ENCODE data around the gene NUB1.

The NUB1 gene

GRCh38 chr7:151346470-151346769, 4.8 kb downstream of the NUB1 start:
- no peak for DNase-seq (ENCODE audit: low read depth)

DNA sequence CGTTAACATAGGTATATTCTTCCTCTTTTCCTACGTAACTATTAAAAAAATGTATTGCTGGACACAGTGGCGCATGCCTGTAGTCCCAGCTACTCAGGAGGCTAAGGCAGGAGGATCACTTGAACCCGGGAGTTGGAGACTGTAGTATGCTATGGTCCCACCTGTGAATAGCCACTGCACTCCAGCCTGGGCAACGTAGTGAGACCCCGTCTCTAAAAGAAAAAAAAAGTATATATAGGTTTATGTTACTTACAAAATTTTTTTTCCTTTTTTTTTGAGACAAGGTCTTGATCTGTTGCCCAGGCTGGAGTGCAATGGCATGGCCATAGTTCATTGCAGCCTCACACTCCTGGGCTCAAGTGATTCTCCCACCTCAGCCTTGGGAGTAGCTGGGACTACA, 5.6 kb downstream of the NUB1 start:
- DNase-seq (ENCODE audit: low read depth) = no peak

DNA sequence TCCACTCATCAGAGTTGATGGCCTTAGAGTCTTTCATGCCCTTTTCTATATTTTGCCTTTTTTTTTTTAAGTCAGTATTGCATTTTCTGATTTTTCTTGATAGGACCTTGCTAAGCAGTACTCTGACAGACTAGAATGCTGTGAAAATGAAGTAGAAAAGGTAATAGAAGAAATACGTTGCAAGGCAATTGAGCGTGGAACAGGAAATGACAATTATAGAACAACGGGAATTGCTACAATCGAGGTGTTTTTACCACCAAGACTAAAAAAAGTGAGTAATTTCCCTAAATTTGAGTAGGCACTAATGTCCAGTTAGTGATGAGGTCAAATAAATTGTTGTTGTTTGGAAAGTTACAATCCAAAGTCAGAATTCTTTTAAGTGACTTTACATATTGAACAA, 7.4 kb downstream of the NUB1 start:
- no peak for DNase-seq (ENCODE audit: low read depth)

DNA sequence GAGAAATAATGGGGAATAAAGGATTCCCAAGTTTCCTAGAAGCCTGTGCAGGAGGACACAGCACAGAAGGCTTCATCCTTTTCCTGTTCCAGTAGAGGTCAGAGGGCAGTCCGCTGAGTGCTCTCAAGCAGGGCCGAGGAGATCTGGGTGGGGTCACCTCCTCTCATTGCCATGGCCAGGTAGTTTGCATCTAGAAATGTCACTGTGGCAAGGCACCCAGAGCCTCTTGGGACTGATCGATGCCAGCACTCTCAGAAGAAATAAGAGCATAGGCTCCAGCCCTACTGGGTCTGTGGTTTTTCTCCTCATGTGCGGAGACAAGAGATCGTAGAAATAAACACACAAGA, 7.9 kb downstream of the NUB1 start:
- DNase-seq (ENCODE audit: low read depth) = no peak

DNA sequence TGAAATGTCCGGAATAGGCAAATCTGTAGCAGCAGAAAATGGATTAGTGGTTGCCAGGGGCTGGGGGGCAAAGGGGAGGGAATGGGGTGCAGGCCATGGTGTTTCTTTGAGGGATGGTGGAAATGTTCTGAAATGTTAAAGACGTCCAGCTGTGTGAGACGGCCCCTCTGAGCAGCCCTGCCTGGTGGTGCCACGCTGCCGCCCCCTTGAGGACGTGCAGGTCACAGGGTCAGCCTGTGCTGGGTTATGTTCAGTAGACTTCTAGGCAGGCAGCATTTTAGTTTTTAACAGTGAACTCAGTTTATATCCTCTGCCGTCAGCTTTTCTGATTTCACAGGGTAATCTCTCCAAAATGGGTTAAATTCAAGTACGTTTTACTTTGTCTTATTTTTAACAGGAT, 9.4 kb downstream of the NUB1 start:
- DNase-seq (ENCODE audit: low read depth) = no peak

- no peak for DNase-seq (ENCODE audit: low read depth)
These were observed 10.4 kb downstream of the NUB1 start for GRCh38 chr7:151351967-151352366.

DNA sequence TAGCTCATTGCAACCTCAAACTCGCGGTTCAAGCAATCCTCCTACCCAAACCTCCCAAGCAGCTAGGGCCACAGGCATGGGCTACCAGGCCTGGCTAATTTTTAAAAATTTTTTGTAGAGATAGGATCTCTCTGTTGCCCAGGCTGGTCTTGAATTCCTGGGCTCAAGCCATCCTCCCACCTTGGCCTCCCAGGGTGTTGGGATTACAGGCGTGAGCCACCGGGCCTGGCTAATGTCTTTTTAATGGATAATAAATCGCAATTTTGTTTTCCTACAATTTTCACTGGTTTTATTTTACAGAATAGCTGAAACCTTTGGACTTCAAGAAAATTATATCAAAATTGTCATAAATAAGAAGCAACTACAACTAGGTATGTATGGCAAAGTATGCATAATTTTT, 10.9 kb downstream of the NUB1 start:
- DNase-seq (ENCODE audit: low read depth) = no peak

DNA sequence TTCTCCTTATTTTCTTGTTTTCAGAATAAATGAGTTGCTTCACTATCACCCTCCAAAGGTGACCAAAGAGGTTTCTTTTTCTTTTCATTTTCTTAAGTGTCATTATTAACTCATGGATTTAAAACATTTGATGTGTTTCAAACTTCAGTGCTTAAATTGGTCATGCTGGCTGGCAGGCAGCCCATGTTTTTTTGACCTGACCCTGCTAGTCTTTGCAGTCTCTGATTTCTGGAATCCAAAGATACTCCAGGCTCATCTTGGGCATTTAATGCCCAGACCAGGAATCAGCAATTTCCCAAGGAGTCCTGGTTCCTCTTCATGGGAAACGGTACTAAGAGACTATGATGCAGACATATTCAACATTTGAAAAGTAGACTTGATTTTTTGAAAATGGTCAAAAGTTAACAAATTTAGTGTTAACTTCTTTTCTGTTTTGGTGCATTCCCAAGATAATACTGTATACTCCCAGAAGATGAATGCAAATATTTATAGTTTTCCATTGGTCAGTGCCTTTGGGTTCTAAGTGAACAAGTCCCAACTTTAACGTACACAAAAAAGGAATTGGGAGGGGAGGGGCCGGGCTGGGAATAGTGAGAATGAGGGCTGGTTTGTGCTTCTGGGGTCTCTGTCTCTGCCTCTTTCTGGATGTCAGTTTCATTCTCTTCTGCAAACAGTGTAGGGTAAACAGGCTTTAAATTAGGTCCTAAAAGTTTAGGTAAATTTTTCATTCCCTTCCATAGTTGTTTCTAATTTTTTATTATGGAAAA, 19.8 kb downstream of the NUB1 start:
- no peak for DNase-seq (ENCODE audit: low read depth)

GRCh38 chr7:151363182-151363581, 21.6 kb downstream of the NUB1 start:
- DNase-seq (ENCODE audit: low read depth) = no peak

DNA sequence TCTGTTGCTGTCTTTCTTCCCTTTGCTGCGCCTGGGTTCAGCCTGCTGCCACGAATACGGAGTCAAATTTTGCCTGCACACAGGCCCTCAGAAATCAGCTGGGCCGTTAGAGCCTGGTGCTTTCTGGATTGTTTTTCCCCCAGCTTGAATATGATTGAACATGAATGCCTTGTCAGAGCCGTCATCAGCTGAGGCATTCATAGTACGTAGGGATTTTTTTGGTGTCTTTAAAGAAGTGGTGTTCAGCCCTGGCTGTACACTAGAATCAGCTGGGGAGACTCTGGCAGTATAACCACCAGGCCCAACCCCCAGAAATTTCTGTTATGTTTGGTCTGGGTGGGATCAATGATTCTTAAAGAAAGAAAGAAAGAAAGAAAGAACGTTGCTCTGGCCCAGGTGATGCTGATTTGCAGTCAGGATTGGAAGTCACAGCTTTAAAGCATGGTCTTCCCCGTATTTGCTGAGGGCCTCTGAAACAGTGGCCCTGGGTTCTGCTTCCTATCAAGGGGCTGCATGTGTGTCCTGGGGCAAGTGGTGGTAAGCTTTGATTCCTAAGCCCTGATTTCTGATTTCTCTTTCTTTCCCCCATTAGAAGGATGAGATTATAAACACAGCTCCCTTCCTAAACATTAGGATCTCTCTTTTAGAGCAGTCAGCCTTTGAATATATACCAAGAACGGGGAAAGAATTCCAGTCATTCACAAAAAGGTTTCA, 24.7 kb downstream of the NUB1 start:
- no peak for DNase-seq (ENCODE audit: low read depth)

DNA sequence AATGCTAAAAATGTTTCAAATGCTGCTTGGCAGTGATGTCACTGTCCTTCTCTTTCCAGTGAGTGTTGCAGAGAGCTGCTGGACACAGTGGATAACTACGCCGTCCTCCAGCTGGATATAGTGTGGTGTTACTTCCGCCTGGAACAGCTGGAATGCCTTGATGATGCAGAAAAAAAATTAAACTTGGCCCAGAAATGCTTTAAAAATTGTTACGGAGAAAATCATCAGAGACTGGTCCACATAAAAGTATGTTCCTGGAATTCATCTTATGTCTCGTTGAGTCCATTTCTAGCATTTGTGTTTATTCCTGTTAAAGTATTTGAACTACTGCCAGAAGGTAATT, 25.2 kb downstream of the NUB1 start:
- DNase-seq (ENCODE audit: low read depth) = peak; percentile 65

GRCh38 chr7:151367284-151367683, 25.7 kb downstream of the NUB1 start:
- no peak for DNase-seq (ENCODE audit: low read depth)

DNA sequence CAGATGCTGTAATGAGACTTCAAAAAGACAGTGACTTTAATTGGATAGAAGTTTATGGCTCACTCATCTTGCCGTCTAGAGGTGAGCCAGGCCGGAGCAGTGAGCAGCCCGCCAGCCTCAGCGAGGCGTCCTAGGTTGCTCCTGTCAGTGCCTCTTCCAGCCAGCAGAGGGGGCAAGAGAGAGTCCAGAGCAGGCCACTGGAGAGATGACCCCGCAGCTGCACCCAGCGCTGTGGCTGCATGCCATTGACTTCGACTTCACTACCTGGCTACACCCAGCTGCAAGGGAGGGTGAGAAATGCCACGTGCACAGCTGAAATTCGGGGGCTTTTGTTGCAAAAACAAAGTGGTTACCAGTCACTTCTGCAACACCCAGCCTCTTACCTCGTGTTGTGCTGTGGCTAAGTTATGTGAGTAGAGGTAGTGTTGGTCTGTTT, 26.5 kb downstream of the NUB1 start:
- peak; percentile 49 for DNase-seq (ENCODE audit: low read depth)

DNA sequence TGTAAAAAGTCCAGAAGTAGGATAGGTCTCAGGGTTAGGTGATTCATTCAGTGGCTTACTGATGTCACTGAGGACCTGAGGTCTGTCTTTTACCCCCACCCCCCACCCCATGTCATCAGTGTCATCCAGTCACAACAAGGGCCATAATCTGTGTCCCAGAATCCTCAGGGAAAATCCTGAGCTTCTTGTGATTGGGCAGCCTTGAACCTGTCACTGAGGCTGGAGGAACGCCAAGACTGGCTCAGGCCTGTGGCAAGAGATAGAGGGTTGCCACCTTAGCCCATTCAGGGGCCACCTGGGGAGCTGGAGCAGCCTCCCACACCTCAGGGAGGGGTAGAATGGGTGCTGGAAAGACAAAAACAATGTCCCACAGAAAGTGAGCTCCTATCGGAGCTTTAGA, 29.7 kb downstream of the NUB1 start:
- DNase-seq (ENCODE audit: low read depth) = no peak

DNA sequence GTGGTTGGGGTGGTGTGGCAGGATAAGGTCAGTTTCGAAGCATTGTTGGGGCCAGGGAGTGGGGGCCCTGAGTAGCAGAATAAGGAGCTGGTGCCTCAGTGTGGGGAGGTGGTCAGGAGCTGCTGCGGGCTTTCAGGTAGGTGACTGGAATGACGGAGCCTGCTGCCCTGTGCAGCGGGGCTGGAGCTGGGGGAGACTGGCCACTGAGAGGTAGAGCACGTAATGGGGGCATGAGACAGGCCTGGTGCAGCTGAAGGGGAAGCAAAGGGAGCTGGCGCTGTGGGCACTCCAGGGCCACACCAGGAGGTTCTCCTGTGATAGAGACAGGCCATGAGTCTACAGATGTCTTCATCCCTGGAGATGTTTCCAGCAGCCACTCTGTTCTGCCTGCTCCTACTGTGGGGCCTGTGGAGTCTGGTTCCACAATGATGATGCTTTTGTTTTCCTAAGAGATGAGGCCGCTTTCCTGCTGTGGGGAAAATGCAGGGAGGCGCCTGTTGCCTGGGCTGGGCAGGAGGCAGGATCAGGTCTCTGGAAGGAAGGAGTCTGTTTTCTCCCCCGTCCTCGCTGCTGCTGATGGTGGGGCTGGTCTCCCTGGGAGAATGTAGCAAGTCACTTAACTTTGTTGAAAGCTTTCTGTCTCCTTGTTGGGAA, 31.1 kb downstream of the NUB1 start:
- DNase-seq (ENCODE audit: low read depth) = no peak

- no peak for DNase-seq (ENCODE audit: low read depth)
These were observed 32.0 kb downstream of the NUB1 start for GRCh38 chr7:151373599-151373998.

DNA sequence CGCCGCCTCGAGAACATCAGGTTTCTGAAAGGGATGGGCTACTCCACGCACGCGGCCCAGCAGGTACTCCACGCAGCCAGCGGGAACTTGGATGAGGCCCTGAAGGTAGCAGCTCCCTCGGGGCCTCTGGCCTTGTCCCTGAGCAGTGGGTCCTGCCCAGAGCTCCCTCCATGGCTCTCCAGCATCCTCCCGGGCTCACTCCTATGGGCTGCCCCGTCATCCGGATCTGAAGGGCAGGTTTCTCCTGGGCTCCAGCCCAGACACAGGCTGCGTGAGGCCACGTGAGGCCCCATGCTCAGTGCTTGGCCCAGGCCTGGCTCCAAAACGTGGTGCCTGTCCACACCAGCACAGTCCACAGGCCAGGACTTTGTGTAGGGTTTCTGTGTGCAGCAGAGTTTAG, 32.5 kb downstream of the NUB1 start:
- DNase-seq (ENCODE audit: low read depth) = no peak

GRCh38 chr7:151374726-151375125, 33.1 kb downstream of the NUB1 start:
- DNase-seq (ENCODE audit: low read depth) = no peak

- DNase-seq (ENCODE audit: low read depth) = no peak
These were observed 34.1 kb downstream of the NUB1 start for GRCh38 chr7:151375530-151376217.

GRCh38 chr7:151376218-151376902, 34.7 kb downstream of the NUB1 start:
- DNase-seq (ENCODE audit: low read depth) = no peak

- DNase-seq (ENCODE audit: low read depth) = no peak
These were observed 35.8 kb downstream of the NUB1 start for GRCh38 chr7:151377406-151377805.

DNA sequence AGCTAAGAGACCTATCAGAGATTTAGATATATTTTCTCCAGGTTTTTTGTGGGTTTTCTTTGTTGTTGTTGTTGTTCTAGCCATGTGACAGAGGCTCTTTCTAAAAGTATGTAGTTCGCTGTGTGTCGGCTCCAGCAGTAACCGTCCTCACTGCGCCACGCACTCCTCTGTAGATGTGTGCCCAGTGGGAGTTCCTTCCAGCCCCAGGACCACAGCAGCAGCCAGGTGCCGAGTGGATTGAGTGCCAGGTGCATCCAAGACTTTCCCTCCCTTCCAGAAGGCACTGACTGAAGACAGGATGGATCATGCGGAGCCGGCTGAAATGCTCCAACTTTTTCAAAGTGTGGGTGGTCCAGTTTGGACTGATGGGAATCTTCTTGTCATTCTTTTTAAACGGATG, 36.4 kb downstream of the NUB1 start:
- no peak for DNase-seq (ENCODE audit: low read depth)

All from fibroblast of gingiva (primary cell).